ENCODE measurements around the gene CYP2A7.
"Not testable (repeated sequence)": the region's sequence is repeated elsewhere in the genome, so short reads cannot be mapped to it uniquely, and the experiment has no call there.

The CYP2A7 gene

DNA sequence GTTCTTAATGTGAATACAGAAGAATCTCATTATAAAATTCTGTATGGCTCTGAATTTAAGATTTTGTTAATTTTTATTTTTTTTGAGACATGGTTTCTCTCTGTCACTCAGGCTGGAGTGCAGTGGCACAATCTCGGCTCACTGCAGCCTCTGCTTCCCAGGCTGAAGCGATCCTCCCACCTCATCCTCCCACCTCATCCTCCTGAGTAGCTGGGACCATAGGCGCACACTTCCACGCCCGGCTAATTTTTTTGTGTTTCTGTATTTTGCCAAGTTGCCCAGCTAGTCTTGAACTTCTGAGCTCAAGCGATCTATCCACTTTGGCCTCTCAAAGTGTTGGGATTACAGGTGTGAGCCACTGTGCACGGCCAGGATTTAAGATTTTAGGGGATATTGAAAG lies 14.3 kb downstream of the CYP2A7 start:
- no peak for TF ChIP-seq CTCF (IDR thresholded peaks at IDR 0.05; ENCODE audit: low read depth, low read length, missing control alignments)
- DNase-seq, result no peak
- Histone ChIP-seq H3K36me3 (replicated peaks) (no peaks in the 10 kb centered on the region), H3K4me3 (ENCODE audit: low read depth, low read length) (no peak overlapping the region), H3K27ac (no peak overlapping the region), H3K27me3 (replicated peaks) (no peaks in the 10 kb centered on the region)
- in situ Hi-C loops (cut with HindIII; ENCODE audit: low pct_ligation_motif_present, low sequenced_read_pairs), result no loop called here

DNA sequence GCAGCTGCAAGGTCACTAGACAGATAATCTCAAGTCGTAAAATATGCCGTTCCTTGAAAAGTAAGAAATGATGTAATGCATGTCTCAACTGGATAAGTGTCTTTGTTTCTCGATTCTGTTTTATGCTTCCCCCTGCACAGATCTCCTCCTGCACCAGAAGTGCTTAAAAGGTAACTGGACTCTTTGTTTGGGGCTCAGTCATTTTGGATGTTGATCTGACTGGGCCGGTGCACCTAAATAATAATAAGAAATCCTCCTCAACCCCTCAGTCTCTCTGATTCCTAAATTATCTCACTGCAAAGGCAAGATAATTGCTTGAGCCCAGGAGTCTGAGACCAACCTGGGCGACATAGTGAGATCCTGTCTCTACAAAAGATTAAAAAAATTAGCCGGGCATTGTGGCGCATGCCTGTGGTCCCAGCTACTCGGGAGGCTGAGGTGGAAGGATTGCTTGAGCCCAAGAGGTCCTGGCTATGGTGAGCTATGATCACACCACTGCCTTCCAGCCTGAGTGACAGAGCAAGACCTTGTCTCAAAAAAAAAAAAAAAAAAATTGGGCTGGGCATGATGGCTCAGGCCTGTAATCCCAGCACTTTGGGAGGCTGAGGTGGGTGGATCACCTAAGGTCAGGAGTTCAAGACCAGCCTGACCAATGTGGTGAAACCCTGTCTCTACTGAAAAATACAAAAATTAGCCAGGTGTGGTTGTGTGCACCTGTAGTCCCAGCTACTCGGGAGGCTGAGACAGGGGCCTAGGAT lies 17.1 kb downstream of the CYP2A7 start:
- H3K27me3 ChIP-seq (replicated peaks); DNase-seq; in situ Hi-C loops (cut with HindIII; ENCODE audit: low pct_ligation_motif_present, low sequenced_read_pairs); H3K4me3 ChIP-seq (ENCODE audit: low read depth, low read length); H3K36me3 ChIP-seq (replicated peaks); H3K27ac ChIP-seq: not testable (repeated sequence)

GRCh38 chr19:40862785-40863184 lies 19.2 kb downstream of the CYP2A7 start:
- in situ Hi-C loops (cut with HindIII; ENCODE audit: low pct_ligation_motif_present, low sequenced_read_pairs), result no loop called here
- no peak for DNase-seq
- no peak overlapping the region for H3K4me3 ChIP-seq (ENCODE audit: low read depth, low read length)
- no peaks in the 10 kb centered on the region for H3K27me3 ChIP-seq (replicated peaks)
- no peak for TF ChIP-seq CTCF (IDR thresholded peaks at IDR 0.05; ENCODE audit: low read depth, low read length, missing control alignments)
- H3K36me3 ChIP-seq (replicated peaks), result no peaks in the 10 kb centered on the region
- H3K27ac ChIP-seq, result no peak overlapping the region

DNA sequence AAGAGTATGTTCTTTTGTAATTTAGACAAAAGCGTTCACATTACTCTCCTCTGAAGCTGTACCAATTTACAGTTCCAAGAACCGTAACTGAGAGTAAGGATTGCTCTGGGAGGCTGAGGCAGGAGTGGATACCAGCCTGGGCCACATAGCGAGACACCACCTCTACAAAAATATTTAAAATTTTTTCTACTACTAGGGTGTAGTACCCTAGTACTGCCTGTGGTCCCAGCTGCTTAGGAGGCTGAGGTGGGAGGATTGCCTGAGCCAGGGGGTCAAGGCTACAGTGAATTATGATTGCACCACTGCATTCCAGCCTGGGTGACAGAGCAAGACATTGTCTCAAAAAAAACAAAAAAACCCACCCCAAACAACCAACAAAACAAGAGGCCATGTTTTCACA lies 19.7 kb downstream of the CYP2A7 start:
- H3K27me3 ChIP-seq (replicated peaks), result no peaks in the 10 kb centered on the region
- no peak for DNase-seq
- TF ChIP-seq CTCF (IDR thresholded peaks at IDR 0.05; ENCODE audit: low read depth, low read length, missing control alignments), result no peak
- no peaks in the 10 kb centered on the region for H3K36me3 ChIP-seq (replicated peaks)
- H3K27ac ChIP-seq, result no peak overlapping the region
- in situ Hi-C loops (cut with HindIII; ENCODE audit: low pct_ligation_motif_present, low sequenced_read_pairs), result no loop called here
- H3K4me3 ChIP-seq (ENCODE audit: low read depth, low read length), result no peak overlapping the region

DNA sequence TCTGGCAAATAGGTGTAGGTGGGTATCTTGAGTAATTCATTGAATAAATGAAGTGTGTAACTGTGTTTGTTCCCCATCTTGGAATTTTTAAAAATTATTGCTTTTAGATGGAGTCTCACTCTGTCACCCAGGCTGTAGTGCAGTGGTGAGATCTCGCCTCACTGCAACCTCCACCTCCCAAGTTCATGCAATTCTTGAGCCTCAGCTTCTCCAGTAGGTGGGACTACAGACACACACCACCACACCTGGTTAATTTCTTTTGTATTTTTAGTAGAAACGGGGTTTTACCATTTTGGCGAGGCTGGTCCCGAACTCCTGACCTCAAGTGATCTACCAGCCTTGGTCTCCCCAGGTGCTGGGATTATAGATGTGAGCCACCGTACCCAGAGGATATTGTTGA lies 23.9 kb downstream of the CYP2A7 start:
- H3K27me3 ChIP-seq (replicated peaks), result no peaks in the 10 kb centered on the region
- no peak for TF ChIP-seq CTCF (IDR thresholded peaks at IDR 0.05; ENCODE audit: low read depth, low read length, missing control alignments)
- H3K36me3 ChIP-seq (replicated peaks), result no peaks in the 10 kb centered on the region
- no peak overlapping the region for H3K27ac ChIP-seq
- no peak for DNase-seq
- H3K4me3 ChIP-seq (ENCODE audit: low read depth, low read length), result no peak overlapping the region
- in situ Hi-C loops (cut with HindIII; ENCODE audit: low pct_ligation_motif_present, low sequenced_read_pairs), result no loop called here

- H3K36me3 ChIP-seq (replicated peaks); in situ Hi-C loops (cut with HindIII; ENCODE audit: low pct_ligation_motif_present, low sequenced_read_pairs); H3K27ac ChIP-seq; H3K4me3 ChIP-seq (ENCODE audit: low read depth, low read length); DNase-seq; H3K27me3 ChIP-seq (replicated peaks): not testable (repeated sequence)
Observed at GRCh38 chr19:40852467-40853152, 29.4 kb downstream of the CYP2A7 start.

DNA sequence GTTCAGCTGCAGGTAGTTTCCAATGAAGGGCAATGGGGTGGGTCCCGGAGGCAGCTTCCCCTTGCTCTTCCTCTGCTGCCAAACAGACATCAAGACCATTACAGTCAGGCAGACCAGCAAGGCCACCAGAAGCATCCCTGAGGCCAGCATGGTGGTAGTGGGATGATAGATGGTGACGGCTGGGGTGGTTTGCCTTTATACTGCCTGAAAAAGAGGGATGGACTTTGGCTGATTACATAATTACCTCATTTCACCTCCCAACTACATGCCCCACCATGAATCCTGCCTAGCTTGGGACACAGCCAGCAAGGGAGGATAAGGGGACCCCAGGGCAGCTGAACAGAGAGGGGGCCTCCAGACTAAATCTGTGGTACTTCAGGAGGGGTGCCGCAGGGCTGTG lies 31.8 kb downstream of the CYP2A7 start, which contains the start of gene CYP2A6:
Gene CYP2A6 (minus strand): TSS at position 171 of the 400 bp plus-strand sequence. CDS start 21 bp downstream, at position 150.
- in situ Hi-C loops (cut with HindIII; ENCODE audit: low pct_ligation_motif_present, low sequenced_read_pairs); DNase-seq; H3K4me3 ChIP-seq (ENCODE audit: low read depth, low read length): not testable (repeated sequence)

DNA sequence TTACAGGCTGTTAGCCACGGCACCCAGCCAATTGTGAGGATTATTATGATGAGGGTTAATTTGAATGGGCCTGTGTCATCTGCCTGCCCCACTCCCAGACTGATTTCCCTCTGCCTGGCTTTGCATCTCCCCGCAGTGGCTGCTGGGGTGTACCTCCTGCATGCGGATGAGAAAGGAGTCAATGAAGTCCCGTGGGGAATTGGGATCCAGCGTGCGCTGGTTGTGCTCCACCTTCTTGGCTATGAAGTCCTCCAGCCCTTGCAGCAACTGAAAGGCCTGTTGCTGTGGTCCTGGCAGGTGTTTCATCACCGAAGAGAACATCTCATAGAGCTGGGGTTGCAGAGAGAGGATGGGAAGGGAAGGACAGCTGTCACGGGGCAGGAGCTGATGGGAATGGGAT lies 35.3 kb downstream of the CYP2A7 start:
- H3K4me3 ChIP-seq (ENCODE audit: low read depth, low read length); in situ Hi-C loops (cut with HindIII; ENCODE audit: low pct_ligation_motif_present, low sequenced_read_pairs); DNase-seq; H3K27ac ChIP-seq; H3K36me3 ChIP-seq (replicated peaks): not testable (repeated sequence)
- H3K27me3 ChIP-seq (replicated peaks), result peaks cover 10% of the 10 kb centered on the region

More for the DNA sequence above, 31.8 kb downstream of the CYP2A7 start, which contains the start of gene CYP2A6:
- not testable (repeated sequence) for H3K27ac ChIP-seq; H3K27me3 ChIP-seq (replicated peaks); H3K36me3 ChIP-seq (replicated peaks)

- H3K27me3 ChIP-seq (replicated peaks), result peaks cover 10% of the 10 kb centered on the region
- DNase-seq; in situ Hi-C loops (cut with HindIII; ENCODE audit: low pct_ligation_motif_present, low sequenced_read_pairs); H3K27ac ChIP-seq; H3K4me3 ChIP-seq (ENCODE audit: low read depth, low read length); H3K36me3 ChIP-seq (replicated peaks): not testable (repeated sequence)
Observed at GRCh38 chr19:40843653-40844052, 38.4 kb downstream of the CYP2A7 start.

GRCh38 chr19:40842997-40843652 lies 38.9 kb downstream of the CYP2A7 start:
- H3K36me3 ChIP-seq (replicated peaks); H3K4me3 ChIP-seq (ENCODE audit: low read depth, low read length); DNase-seq; H3K27ac ChIP-seq; in situ Hi-C loops (cut with HindIII; ENCODE audit: low pct_ligation_motif_present, low sequenced_read_pairs); H3K27me3 ChIP-seq (replicated peaks): not testable (repeated sequence)

All from brain microvascular endothelial cell (primary cell).